Tibial nerve (tissue), 3 donors: ENCODE data around the gene GRIK5.

ENCODE experiments used
- CTCF ChIP-seq, 5 experiments: fragments of 200-600 bp in 3 of 5; fragments of 450-650 bp in 2 of 5; sonication (generic) in 3 of 5; IDR thresholded peaks; one replicate each; pipeline ENCODE4 v1.5.1; 2016 to 2019; ENCODE audit warnings: antibody characterized with exemption in 5 of 5, mild to moderate bottlenecking in 3 of 5, moderate library complexity in 2 of 5
- POLR2A ChIP-seq, 2 donors: fragments of 450-650 bp; IDR thresholded peaks; one replicate each; pipeline ENCODE4 v1.6.1; 2017; ENCODE audit warnings: antibody characterized with exemption in 2 of 2, mild to moderate bottlenecking in 2 of 2, moderate library complexity in 2 of 2

GRCh38 chr19:41999878-42000208 is 70.2 kb downstream of the GRIK5 start:
- TF ChIP-seq CTCF (IDR thresholded peaks at IDR 0.05) (no peak), POLR2A (IDR thresholded peaks at IDR 0.05) (no peak)
